Mesenchymal stem cell (in vitro differentiated cells and primary cell): Measurements from ENCODE around the gene ZNF37A. TPM values are rescaled to one million over a fixed set of nuclear protein-coding genes. Genes with fewer than 3 reads are reported as not detected.

ENCODE experiments used
- DNase-seq: peaks from one replicate; pipeline ENCODE4 v3.0.0-alpha.2; 2013
- H2AFZ ChIP-seq: one replicate; pipeline ENCODE4 v1.6.1; 2013; ENCODE audit warnings: low read depth, mild to moderate bottlenecking, control low read depth, inconsistent platforms, low read length, moderate library complexity
- H2AK5ac ChIP-seq: 2 replicates; pipeline ENCODE4 v1.6.1; 2013; ENCODE audit warnings: low read length, moderate library complexity, mild to moderate bottlenecking, inconsistent platforms; ENCODE audit not compliant: severe bottlenecking
- H2BK120ac ChIP-seq: one replicate; pipeline ENCODE4 v1.6.1; 2013; ENCODE audit warnings: low read depth, mild to moderate bottlenecking, inconsistent platforms, low read length, moderate library complexity
- H2BK12ac ChIP-seq, 2 experiments: one replicate each; pipeline ENCODE4 v1.6.1; 2013; ENCODE audit warnings: inconsistent platforms in 2 of 2, low read length in 2 of 2, mild to moderate bottlenecking in 2 of 2, moderate library complexity in 2 of 2, control low read depth in 1 of 2
- H2BK15ac ChIP-seq: one replicate; pipeline ENCODE4 v1.6.1; 2013; ENCODE audit warnings: mild to moderate bottlenecking, low read depth, inconsistent platforms; ENCODE audit not compliant: poor library complexity, severe bottlenecking
- H2BK5ac ChIP-seq: 2 replicates; pipeline ENCODE4 v1.6.1; 2013; ENCODE audit warnings: low read depth, mild to moderate bottlenecking, low read length, control low read depth, inconsistent platforms; ENCODE audit not compliant: poor library complexity, severe bottlenecking
- H3K14ac ChIP-seq, 2 experiments: one replicate each; pipeline ENCODE4 v1.6.1; 2013; ENCODE audit warnings: inconsistent platforms in 2 of 2, low read length in 2 of 2, control low read depth in 1 of 2, mild to moderate bottlenecking in 1 of 2, moderate library complexity in 1 of 2
- H3K18ac ChIP-seq, 2 experiments: one replicate each; pipeline ENCODE4 v1.6.1; 2013; ENCODE audit warnings: inconsistent platforms in 2 of 2, low read length in 2 of 2, control low read depth in 1 of 2, low read depth in 1 of 2, mild to moderate bottlenecking in 1 of 2
- H3K23ac ChIP-seq, 2 experiments: one replicate each; pipeline ENCODE4 v1.6.1; 2013; ENCODE audit warnings: inconsistent platforms in 2 of 2, low read length in 2 of 2, mild to moderate bottlenecking in 2 of 2, moderate library complexity in 2 of 2, control low read depth in 1 of 2
- H3K27ac ChIP-seq: 2 replicates; pipeline ENCODE4 v1.5.1; 2013; ENCODE audit warnings: mild to moderate bottlenecking, moderate library complexity, low read length, control low read depth, inconsistent platforms; ENCODE audit not compliant: poor library complexity, severe bottlenecking
- H3K27me3 ChIP-seq, 2 experiments: 2 replicates each; pipeline versions ENCODE4 v1.6.1 to v1.7.0; 2013; ENCODE audit warnings: low read length in 2 of 2, mild to moderate bottlenecking in 2 of 2, moderate library complexity in 2 of 2, control low read depth in 1 of 2, inconsistent platforms in 1 of 2; ENCODE audit not compliant: control insufficient read depth in 1 of 2, insufficient read depth in 1 of 2
- H3K36me3 ChIP-seq, 2 experiments: 2 replicates each; pipeline versions ENCODE4 v1.6.1 to v1.7.0; 2013; ENCODE audit warnings: low read length in 2 of 2, control low read depth in 1 of 2, inconsistent platforms in 1 of 2, low read depth in 1 of 2, mild to moderate bottlenecking in 1 of 2; ENCODE audit not compliant: insufficient read depth in 2 of 2, control insufficient read depth in 1 of 2
- H3K4ac ChIP-seq, 2 experiments: one replicate each; pipeline ENCODE4 v1.6.1; 2013; ENCODE audit warnings: inconsistent platforms in 2 of 2, low read length in 2 of 2, mild to moderate bottlenecking in 2 of 2, moderate library complexity in 2 of 2, control low read depth in 1 of 2, low read depth in 1 of 2
- H3K4me1 ChIP-seq: 2 replicates; pipeline ENCODE4 v1.6.1; 2013; ENCODE audit warnings: low read depth, low read length, control low read depth; ENCODE audit not compliant: control insufficient read depth, insufficient read depth
- H3K4me2 ChIP-seq: 2 replicates; pipeline ENCODE4 v1.6.1; 2013; ENCODE audit warnings: low read length, mild to moderate bottlenecking, inconsistent platforms; ENCODE audit not compliant: poor library complexity, severe bottlenecking
- H3K4me3 ChIP-seq, 2 experiments: 2 replicates each; pipeline versions ENCODE4 v1.5.1 to v1.7.0; 2013; ENCODE audit warnings: low read length in 2 of 2, mild to moderate bottlenecking in 2 of 2, control low read depth in 1 of 2, low read depth in 1 of 2; ENCODE audit not compliant: insufficient read depth in 1 of 2
- H3K79me1 ChIP-seq: replicated peaks from 2 replicates; pipeline ENCODE4 v1.6.1; 2013; ENCODE audit warnings: mild to moderate bottlenecking, control low read depth, low read length, inconsistent platforms; ENCODE audit not compliant: poor library complexity, severe bottlenecking
- H3K9ac ChIP-seq: 2 replicates; pipeline ENCODE4 v1.7.0; 2013; ENCODE audit warnings: mild to moderate bottlenecking, low read length, moderate library complexity
- H3K9me3 ChIP-seq: 2 replicates; pipeline ENCODE4 v1.7.0; 2013; ENCODE audit warnings: mild to moderate bottlenecking, low read length; ENCODE audit not compliant: control insufficient read depth
- H4K8ac ChIP-seq: one replicate; pipeline ENCODE4 v1.6.1; 2013; ENCODE audit warnings: inconsistent platforms, mild to moderate bottlenecking, low read length, moderate library complexity
- H4K91ac ChIP-seq: one replicate; pipeline ENCODE4 v1.6.1; 2013; ENCODE audit warnings: mild to moderate bottlenecking, low read length, inconsistent platforms
- WGBS: methylation state at CpG from one replicate; pipeline ENCODE4 v1.1.7; 2013; ENCODE audit warnings: mixed read lengths; 5-methylcytosine and 5-hydroxymethylcytosine counted together
- small RNA-seq: library from polyadenylated mRNA; stranded (forward); fragments of <200 nt; extraction: miRNeasy Mini kit (QIAGEN cat#:217004); gene quantifications from one replicate; pipeline ENCODE3, GENCODE V24; 2013; ENCODE audit warnings: low read depth

ZNF37A gene

GRCh38 chr10:38184477-38184876 lies 90.3 kb downstream of the ZNF37A start:
- Histone ChIP-seq H3K23ac (no peak overlapping the region), H3K4me2 (no peak overlapping the region), H3K9ac (no peak overlapping the region), H3K79me1 (no peaks in the 10 kb centered on the region), H3K9me3 (peaks cover 19% of the 10 kb centered on the region), H2BK15ac (no peak overlapping the region), H4K8ac (no peak overlapping the region), H2BK12ac (no peak overlapping the region), H3K4me3 (no peak overlapping the region), H3K27me3 (no peaks in the 10 kb centered on the region), H2BK120ac (no peak overlapping the region), H2AFZ (no peak overlapping the region), H3K18ac (no peak overlapping the region), H3K4ac (no peak overlapping the region), H3K14ac (no peak overlapping the region), H3K27ac (no peak overlapping the region), H4K91ac (no peak overlapping the region), H2AK5ac (no peak overlapping the region), H2BK5ac (no peak overlapping the region), H3K36me3 (no peaks in the 10 kb centered on the region), H3K4me1 (no peaks in the 10 kb centered on the region)
- DNase-seq: no peak
- 0% methylated on average over 1 of the region's 1 CpG for WGBS

Small RNA genes lying within 50 kb of the gene (small RNA-seq; reads per million reads assigned to genes)
- gene AL117339.2 (not detected), gene AL161931.1 (not detected), gene FXYD6P2 (not detected)
